ENCODE results near the gene OR2T3.
"Not testable (repeated sequence)": the region's sequence is repeated elsewhere in the genome, so short reads cannot be mapped to it uniquely, and the experiment has no call there.

DNA sequence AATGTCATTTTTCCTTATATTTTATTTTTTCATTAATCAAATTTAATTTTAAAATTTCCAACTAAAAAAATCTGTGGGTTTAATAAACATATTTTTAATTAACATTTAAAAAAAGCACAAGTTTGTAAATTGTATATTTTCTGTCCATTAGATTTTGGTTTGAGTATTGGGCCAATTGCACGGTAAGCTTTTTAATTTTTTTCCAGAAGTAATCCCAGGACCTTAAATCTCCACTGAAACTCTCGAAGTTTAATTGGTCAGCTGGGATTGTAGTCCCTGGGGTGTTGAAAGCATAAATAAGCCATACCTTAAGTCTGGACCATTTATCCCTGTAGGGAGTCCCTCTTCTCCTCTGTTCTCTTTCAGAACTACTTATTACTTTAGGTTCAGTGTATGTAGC, 34.6 kb downstream of the OR2T3 start, which contains the start of gene OR2G6:
- TF ChIP-seq, protein P1, sequence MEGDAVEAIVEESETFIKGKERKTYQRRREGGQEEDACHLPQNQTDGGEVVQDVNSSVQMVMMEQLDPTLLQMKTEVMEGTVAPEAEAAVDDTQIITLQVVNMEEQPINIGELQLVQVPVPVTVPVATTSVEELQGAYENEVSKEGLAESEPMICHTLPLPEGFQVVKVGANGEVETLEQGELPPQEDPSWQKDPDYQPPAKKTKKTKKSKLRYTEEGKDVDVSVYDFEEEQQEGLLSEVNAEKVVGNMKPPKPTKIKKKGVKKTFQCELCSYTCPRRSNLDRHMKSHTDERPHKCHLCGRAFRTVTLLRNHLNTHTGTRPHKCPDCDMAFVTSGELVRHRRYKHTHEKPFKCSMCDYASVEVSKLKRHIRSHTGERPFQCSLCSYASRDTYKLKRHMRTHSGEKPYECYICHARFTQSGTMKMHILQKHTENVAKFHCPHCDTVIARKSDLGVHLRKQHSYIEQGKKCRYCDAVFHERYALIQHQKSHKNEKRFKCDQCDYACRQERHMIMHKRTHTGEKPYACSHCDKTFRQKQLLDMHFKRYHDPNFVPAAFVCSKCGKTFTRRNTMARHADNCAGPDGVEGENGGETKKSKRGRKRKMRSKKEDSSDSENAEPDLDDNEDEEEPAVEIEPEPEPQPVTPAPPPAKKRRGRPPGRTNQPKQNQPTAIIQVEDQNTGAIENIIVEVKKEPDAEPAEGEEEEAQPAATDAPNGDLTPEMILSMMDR (IDR thresholded peaks at IDR 0.05), result not testable (repeated sequence)
- not testable (repeated sequence) for TF ChIP-seq POLR2A, POLR2AphosphoS5 (IDR thresholded peaks at IDR 0.05)
